Activated CD4-positive, alpha-beta T cell treated with anti-CD3 and anti-CD28 coated beads, Interleukin-10, Interleukin-2, amounts not matched to agents 100 ng/mL and 50 ng/mL, durations not matched to agents 16 hours and 8 hours (primary cell): ENCODE data around the gene OR2T34.
A peak's percentile ranks its signal among the peaks of the same experiment; 100 is the strongest.
"Not testable (repeated sequence)": the region's sequence is repeated elsewhere in the genome, so short reads cannot be mapped to it uniquely, and the experiment has no call there.

Source experiments
- DNase-seq: peaks from one replicate; pipeline ENCODE4 v3.0.0-alpha.2; 2020

Gene OR2T34

DNA sequence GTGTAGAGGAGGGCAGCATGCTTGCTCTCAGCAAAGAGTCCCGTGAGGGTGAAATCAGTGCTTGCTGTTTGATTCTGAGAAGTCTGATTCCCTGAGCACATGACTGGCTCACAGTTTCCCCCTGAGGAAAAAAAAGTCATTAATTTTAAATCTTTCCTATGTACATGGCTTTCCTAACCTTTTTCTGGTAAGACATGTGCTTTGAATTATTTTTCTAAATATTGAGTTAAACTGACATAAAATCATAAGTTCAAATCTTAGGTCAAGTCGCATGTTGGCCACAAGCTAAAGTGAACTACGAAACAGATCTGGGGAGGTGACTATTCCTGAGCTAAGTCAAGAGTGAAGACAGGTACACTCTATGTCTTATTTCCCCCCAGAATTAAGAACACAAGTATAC lies at the start of gene OR2T34:
Gene OR2T34 (minus strand): TSS at position 101 of the 400 bp plus-strand sequence. CDS start 0 bp downstream, at position 101.
- DNase-seq = not testable (repeated sequence)

- peak; percentile 43 for DNase-seq
Measured at GRCh38 chr1:248622570-248623001, 48.0 kb upstream of the OR2T34 start.

- DNase-seq = no peak
Measured at GRCh38 chr1:248621770-248622169, 47.2 kb upstream of the OR2T34 start.

GRCh38 chr1:248618878-248619277 lies 44.3 kb upstream of the OR2T34 start:
- DNase-seq = peak; percentile 45

GRCh38 chr1:248618119-248618518 lies 43.6 kb upstream of the OR2T34 start:
- DNase-seq = no peak

GRCh38 chr1:248613742-248614141 lies 39.2 kb upstream of the OR2T34 start:
- no peak for DNase-seq

GRCh38 chr1:248611883-248612414 lies 37.4 kb upstream of the OR2T34 start:
- DNase-seq = no peak

DNA sequence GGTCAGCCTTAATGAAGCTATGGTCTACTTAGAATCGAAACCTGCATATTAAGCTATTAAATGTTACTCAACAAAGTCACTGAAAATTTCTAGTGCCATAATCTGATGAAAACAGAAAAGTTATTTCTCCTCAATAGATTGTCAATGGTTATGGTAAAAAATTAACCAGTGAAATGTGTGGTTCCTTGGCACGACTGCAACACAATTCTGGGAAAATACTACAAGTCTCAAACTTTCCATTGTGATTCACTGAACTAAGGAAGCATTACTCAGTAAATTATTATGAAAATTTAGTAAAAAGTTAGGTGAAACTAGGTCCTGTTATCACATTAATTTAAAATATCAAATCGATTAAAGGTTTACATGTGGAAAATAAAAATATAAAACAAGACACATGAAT lies 35.7 kb upstream of the OR2T34 start:
- DNase-seq = no peak

- DNase-seq = no peak
Measured at GRCh38 chr1:248599396-248599795, 24.8 kb upstream of the OR2T34 start.

GRCh38 chr1:248597589-248597988 lies 23.0 kb upstream of the OR2T34 start, which contains the start of gene OR2T10:
Gene OR2T10, minus strand, starts transcription at chr1:248597700. Its CDS starts 3,932 bp downstream, at chr1:248593768.
- no peak for DNase-seq

DNA sequence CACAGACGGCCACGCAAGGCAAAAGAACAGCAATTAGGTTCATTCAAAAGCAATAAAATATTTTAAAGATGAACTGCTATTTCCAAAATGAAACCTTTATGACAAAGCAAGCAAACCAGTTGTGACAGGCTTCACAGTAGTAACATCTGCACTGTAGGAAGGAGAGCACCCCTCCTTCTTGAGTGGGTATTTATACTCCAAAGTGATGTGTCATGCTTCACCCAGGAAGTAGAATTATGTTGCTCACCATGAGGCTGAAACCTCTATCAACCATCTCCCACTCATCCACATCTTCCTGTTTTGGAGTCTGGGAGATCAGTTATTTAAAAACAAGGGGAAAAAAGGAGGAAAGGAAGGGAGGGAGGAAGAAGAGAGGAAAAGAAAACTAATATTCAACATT lies 22.1 kb upstream of the OR2T34 start:
- no peak for DNase-seq

GRCh38 chr1:248593226-248593625 lies 18.7 kb upstream of the OR2T34 start:
- no peak for DNase-seq

- no peak for DNase-seq
Measured at GRCh38 chr1:248592655-248593054, 18.1 kb upstream of the OR2T34 start.

- DNase-seq = no peak
Measured at GRCh38 chr1:248590055-248590454, 15.5 kb upstream of the OR2T34 start.

GRCh38 chr1:248589334-248589733 lies 14.8 kb upstream of the OR2T34 start:
- no peak for DNase-seq

DNA sequence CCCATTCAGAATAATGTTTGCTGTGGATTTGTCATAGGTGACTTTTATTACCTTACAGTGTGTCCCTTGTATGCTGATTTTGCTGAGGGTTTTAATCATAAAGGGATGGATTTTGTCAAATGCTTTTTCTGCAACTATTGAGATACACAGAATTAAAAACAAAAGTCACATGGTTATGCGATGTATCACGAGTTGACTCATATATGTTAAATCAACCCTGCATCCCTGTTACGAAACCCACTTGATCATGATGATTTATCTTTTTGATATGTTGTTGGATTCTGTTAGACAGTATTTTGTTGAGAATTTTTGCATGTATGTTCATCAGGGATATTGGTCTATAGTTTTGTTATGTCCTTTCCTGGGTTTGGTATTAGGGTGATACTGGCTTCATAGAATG lies 10.7 kb upstream of the OR2T34 start:
- DNase-seq = no peak

- peak; percentile 22 for DNase-seq
Measured at GRCh38 chr1:248576260-248576980, 1.9 kb upstream of the OR2T34 start.

DNA sequence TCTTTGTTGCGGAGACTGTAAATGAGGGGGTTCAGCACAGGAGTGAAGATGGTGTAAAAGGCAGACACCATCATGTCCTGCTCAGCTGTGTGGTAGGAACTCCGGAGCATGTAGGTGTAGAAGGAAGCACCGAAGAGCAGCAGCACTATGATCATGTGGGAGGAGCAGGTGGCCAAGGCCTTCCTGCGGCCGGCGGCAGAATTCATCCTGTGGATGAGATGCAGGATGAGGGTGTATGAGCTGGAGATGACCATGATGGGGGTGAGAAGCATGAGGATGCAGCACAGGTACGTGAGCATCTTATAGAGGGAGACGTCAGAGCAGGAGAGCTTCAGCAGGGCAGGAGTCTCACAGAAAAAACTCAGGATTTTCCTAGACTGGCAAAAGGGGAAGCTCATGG lies 701 bp downstream of the OR2T34 start:
- DNase-seq = not testable (repeated sequence)

DNA sequence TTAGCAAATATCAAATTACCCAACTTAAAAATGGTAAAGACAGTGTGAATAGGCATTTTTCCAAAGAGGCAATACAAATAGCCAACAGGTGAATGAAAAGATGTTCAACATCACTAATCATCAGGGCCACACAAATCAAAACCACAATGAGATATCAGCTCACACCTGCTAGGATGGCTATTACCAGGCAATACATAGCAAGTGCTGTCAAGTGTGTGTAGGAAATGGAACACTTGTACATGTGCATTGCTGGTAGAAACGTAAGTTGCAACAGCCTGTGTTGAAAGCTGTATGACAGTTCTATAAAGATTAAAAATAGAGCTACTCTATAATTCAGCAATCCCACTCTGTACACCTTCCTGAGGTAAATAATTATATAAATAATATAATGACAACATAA lies 2.5 kb downstream of the OR2T34 start:
- not testable (repeated sequence) for DNase-seq

DNA sequence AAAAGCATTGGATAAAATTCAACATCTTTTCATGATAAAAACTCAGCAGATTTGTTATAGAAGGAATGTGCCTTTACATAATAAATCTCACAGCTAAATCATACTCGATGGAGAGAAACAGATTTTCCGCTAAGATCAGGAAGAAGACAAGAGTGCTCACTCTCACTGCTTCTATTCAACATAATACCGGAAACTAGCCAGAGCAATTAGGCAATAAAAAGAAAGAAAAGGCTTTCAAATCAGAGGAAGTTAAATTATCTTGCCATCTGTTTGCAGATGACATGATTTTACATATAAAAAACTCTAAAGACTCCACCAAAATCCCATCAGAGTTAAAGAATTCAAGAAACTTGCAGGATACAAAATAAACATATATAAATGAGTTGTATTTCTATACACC lies 3.7 kb downstream of the OR2T34 start:
- DNase-seq = not testable (repeated sequence)

DNA sequence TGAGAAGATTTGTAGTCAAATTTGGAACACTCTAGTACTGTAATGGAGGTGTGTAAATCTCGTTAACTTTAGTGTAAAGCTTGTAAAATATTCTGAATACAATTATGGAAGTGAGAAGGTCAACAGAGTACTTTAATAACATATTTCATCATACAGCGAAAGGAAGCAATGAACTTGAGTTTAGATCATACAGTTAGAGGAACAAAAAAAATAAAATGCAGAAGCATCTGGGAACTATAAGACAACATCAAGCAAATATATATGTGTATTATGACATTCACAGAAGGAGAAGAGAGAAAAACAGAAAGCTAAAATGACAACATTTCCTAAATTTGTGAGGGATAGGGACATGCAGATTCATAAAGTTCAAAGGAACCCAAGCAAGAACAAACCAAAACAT lies 5.5 kb downstream of the OR2T34 start:
- not testable (repeated sequence) for DNase-seq

GRCh38 chr1:248565530-248566373 lies 8.8 kb downstream of the OR2T34 start:
- DNase-seq = peak; percentile 16

DNA sequence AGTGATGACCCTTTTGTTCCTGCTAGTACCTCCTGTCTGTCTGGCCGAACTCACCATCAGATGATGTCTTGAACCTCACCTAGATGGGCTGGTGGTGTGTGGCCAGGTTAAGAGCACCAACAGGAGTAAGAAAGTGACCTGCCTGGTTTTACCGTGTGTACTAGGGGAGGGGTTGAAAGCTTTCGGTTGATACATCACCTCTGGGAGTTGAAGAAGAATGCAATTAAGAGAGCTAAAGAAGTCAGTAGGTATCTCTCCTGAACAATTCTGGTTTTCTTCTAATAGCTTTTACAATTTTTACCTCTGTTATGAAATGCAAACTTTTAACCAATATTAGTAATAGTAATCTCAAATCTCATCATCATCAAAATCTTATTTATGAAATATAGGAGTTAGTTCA lies 11.9 kb downstream of the OR2T34 start, which contains the start of gene OR2T29:
Gene OR2T29 (minus strand): TSS at position 101 of the 400 bp plus-strand sequence. CDS start 3,281 bp downstream, outside the sequence.
- DNase-seq = not testable (repeated sequence)
